ENCODE results near the gene IRF1.

The IRF1 gene

DNA sequence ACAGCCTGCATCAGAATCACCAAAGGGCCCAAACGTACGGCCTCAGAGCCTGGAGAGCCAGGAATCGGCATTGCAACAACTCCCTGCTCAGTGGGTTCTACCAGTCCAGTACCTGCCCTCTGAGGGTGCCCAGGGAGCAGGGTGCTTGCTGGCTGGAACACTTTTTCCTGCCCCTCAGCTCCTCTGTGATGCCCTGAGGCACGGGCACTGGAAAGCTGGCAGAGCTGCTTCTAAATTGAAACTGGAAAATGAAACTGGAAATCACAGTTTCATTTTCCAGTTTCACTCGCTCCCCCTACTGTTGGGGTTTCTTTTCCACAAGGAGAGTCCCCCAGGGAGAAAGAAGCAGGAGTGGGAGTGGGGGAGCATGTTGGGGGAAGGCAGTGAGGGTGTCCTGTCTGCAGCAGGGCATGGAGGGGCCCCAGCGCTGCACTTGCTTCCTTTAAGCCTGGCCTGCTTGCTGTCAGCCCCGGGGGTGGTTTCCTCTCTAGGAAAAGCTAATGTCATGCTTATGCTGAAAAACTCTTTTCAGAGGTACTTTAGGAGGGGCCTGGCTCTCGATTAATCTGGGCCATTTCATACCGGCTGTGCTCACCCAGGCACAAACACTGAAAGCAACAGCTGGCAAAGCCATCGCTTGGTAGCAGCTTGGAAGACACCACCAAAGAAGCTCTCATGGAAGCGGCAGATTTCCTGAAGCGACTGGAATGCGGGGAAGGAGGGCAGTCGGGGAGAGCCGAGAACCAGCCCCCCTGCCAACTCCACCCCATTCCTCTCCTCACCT, 26.2 kb downstream of the IRF1 start:
- no peak overlapping the region for H3K4me3 ChIP-seq (ENCODE audit: low read depth, low read length)
- TF ChIP-seq, protein P1, sequence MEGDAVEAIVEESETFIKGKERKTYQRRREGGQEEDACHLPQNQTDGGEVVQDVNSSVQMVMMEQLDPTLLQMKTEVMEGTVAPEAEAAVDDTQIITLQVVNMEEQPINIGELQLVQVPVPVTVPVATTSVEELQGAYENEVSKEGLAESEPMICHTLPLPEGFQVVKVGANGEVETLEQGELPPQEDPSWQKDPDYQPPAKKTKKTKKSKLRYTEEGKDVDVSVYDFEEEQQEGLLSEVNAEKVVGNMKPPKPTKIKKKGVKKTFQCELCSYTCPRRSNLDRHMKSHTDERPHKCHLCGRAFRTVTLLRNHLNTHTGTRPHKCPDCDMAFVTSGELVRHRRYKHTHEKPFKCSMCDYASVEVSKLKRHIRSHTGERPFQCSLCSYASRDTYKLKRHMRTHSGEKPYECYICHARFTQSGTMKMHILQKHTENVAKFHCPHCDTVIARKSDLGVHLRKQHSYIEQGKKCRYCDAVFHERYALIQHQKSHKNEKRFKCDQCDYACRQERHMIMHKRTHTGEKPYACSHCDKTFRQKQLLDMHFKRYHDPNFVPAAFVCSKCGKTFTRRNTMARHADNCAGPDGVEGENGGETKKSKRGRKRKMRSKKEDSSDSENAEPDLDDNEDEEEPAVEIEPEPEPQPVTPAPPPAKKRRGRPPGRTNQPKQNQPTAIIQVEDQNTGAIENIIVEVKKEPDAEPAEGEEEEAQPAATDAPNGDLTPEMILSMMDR (IDR thresholded peaks at IDR 0.05; ENCODE audit: control insufficient read depth, extremely low read depth, insufficient read depth) = no peak
- DNase-seq (ENCODE audit: low read depth) = no peak

DNA sequence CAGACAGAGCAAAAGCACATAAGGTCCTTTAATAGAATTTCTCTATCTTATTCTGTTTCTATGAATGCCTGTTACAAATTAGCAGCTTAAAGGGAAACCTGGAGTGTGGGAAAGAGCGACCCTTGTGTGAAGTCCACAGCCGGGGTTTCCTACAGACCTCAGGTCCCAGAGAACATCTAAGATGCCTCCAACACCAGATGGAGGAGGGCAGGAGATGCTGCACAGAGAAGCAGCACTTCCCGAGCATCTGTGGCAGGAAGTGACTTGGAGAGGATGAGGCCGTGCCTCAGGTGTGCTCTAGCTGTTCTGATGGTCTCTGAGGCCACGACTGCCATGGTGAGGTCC, 26.8 kb downstream of the IRF1 start:
- H3K4me3 ChIP-seq (ENCODE audit: low read depth, low read length) = no peak overlapping the region
- no peak for DNase-seq (ENCODE audit: low read depth)
- TF ChIP-seq, protein P1 (IDR thresholded peaks at IDR 0.05; ENCODE audit: control insufficient read depth, extremely low read depth, insufficient read depth) = no peak

DNA sequence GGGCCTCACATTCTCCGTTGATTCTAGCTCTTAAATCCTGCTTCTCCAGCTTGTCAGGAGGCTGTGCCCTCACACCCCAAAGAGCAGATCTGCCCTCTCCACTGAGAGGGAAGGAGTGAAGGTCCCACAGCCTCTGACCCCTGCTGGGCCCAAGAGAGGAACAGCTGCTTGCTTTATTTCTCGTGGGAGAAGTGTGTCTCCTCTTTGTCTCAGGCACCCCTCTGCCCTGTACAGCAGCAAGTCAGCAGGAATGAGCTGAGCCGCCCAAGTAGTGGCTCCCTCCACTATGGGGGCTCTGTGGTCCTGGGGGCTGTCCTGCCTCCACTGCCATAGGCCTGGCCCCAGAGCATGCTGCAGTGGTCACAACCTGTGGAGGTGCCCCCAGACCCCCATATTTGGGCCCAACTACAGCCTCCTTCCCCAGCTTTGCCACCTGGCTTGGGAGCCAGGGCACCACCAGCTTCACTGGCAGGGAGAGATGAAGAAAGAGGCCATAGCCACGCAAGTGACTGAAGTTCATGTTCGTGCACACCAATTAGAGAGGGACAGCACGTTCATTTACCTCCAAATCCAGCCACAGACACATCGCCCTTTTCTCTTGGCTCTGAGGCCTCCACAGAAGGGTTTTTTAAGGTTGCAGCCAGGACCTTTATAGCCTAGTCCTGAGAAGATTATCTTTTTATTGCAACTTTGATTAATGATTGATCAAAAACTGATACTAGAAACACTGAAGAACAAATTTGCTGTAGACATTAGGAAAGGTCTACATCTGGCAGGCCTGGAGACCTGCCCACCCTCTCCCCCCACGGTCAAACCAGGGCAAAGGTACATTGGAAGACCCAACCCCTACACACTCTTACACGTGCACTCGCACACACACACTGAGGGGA, 27.5 kb downstream of the IRF1 start:
- TF ChIP-seq, protein P1 (IDR thresholded peaks at IDR 0.05; ENCODE audit: control insufficient read depth, extremely low read depth, insufficient read depth) = no peak
- DNase-seq (ENCODE audit: low read depth) = no peak
- no peak overlapping the region for H3K4me3 ChIP-seq (ENCODE audit: low read depth, low read length)

DNA sequence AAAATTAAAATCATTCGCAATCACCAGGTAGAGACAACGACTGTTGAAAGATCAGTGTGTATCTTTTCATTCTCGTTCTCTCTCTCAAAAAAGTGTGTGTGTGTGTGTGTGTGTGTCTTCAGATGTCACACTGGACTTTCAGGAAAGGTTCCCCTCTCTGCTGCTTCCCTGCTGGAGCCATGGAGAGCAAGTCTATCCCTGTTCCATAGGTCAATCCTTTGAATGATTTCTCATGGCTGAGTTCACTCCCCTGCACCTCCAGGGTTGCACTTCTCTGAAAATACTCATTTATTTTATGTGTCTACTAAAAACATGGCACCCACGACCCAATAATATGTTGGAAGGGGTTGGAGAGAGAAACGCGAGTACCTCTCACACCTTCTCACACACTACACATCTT, 28.2 kb downstream of the IRF1 start:
- TF ChIP-seq, protein P1 (IDR thresholded peaks at IDR 0.05; ENCODE audit: control insufficient read depth, extremely low read depth, insufficient read depth) = no peak
- DNase-seq (ENCODE audit: low read depth) = no peak
- no peak overlapping the region for H3K4me3 ChIP-seq (ENCODE audit: low read depth, low read length)

DNA sequence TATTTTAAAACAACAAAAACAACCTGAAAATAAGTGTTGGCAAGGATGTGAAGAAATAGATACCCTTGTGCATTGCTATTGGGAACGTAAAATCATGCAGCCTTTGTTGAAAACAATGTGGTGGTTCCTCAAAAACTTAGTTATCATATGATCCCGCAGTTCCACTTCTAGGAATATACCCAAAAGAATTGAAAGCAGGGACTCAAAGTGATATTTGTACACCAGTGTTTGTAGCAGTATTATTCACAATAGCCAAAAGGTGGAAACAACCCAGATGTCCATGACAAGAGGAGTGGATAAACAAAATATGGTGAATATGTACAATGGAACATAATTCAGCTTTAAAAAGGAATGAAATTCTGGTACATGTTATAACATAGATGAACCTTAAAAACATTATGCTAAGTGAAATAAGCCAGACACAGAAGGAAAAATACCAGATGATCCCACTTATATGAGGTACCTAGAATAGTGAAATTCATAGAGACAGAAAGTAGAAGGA, 29.0 kb downstream of the IRF1 start:
- TF ChIP-seq, protein P1 (IDR thresholded peaks at IDR 0.05; ENCODE audit: control insufficient read depth, extremely low read depth, insufficient read depth) = no peak
- H3K4me3 ChIP-seq (ENCODE audit: low read depth, low read length) = no peak overlapping the region

DNA sequence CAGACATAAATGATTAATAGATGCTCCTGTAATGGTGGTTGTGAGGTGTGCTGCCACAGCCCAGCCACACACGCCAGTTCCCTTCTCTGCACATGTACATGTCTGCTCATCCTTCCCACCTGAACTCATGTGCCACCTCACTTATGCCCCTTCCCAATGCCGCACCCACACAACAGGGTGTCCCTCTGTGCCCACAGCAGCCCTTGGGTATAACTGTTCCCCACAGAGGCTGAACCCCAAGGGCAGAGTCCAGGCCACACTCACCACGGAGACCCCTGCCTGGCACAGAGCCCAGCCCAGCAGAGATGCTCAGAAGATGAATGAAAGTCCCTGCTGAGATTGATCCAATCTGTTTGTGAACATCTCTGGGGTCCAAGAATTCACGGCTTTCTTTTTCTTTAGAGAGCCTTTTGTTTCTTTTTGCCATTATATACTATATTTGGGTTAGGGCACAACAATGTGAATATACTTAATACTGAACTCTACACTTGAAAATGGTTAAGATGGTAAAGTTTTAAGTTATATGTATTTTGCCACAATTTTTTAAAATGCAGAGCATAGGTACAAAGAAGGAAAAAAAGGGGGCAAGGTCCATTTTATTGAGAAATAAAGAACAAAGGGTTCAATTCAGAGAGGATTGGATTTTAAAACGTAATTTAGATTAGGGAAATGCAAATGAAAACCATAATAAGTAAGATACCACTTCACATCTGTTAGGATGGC, 29.6 kb downstream of the IRF1 start:
- no peak for DNase-seq (ENCODE audit: low read depth)
- H3K4me3 ChIP-seq (ENCODE audit: low read depth, low read length) = no peak overlapping the region

More for the DNA sequence above, 29.0 kb downstream of the IRF1 start:
- DNase-seq (ENCODE audit: low read depth) = no peak

More for the DNA sequence above, 29.6 kb downstream of the IRF1 start:
- TF ChIP-seq, protein P1 (IDR thresholded peaks at IDR 0.05; ENCODE audit: control insufficient read depth, extremely low read depth, insufficient read depth) = no peak

Data from LNCaP clone FGC (cell line).